OCI-LY3 (cell line): ENCODE data around the gene CDS2.

Experiments used
- CTCF ChIP-seq: fragments of 200-600, 300-600 bp; sonication (generic); IDR thresholded peaks from 2 replicates; pipeline ENCODE4 v1.5.1; 2014; ENCODE audit warnings: antibody characterized with exemption, low read length, low read depth
- EZH2phosphoT487 ChIP-seq: fragments of 200-600 bp; shearing (Covaris generic); IDR thresholded peaks from 2 replicates; pipeline ENCODE4 v1.6.1; 2018; ENCODE audit warnings: antibody characterized with exemption, mixed run types, low read depth

GRCh38 chr20:5085380-5085779, 41.4 kb upstream of the CDS2 start:
- no peak for TF ChIP-seq CTCF
- no peak for TF ChIP-seq EZH2phosphoT487
